Activated naive CD4-positive, alpha-beta T cell treated with anti-CD3 and anti-CD28 coated beads, Interleukin-2, amount 50 U/mL, for 72 hours (primary cell): ENCODE measurements around the gene STRADA. TPM values are rescaled to one million over a fixed set of nuclear protein-coding genes. Genes with fewer than 3 reads are reported as not detected.
A peak's percentile ranks its signal among the peaks of the same experiment; 100 is the strongest.

Experiments
- ATAC-seq, 2 donors: fragments of 150-1000 bp; cut with Tn5 transposase; 2 replicates each; pipeline ENCODE4 v1.10.0; 2021; ENCODE audit warnings: mild to moderate bottlenecking in 2 of 2, moderate library complexity in 2 of 2
- DNase-seq, 2 donors: peaks; one replicate each; pipeline ENCODE4 v3.0.0; 2021 to 2022; ENCODE audit warnings: low spot score in 2 of 2
- H3K27ac Mint-ChIP-seq, 2 donors: one replicate each; pipeline ENCODE4 v1.8.0; 2022; ENCODE audit warnings: mild to moderate bottlenecking in 2 of 2, mixed read lengths in 2 of 2
- H3K36me3 Mint-ChIP-seq, 2 donors: one replicate each; pipeline ENCODE4 v1.8.0; 2022; ENCODE audit warnings: mixed read lengths in 2 of 2
- H3K9me3 Mint-ChIP-seq, 2 donors: one replicate each; pipeline ENCODE4 v1.8.0; 2022; ENCODE audit warnings: mixed read lengths in 2 of 2
- total RNA-seq, 2 donors: library from RNA; stranded (reverse); gene quantifications; one replicate each; pipeline ENCODE4 v1.2.3, GENCODE V29; 2022

Gene STRADA
- total RNA-seq, 2 donors from 2014 or later, result 68.3 to 112 TPM

DNA sequence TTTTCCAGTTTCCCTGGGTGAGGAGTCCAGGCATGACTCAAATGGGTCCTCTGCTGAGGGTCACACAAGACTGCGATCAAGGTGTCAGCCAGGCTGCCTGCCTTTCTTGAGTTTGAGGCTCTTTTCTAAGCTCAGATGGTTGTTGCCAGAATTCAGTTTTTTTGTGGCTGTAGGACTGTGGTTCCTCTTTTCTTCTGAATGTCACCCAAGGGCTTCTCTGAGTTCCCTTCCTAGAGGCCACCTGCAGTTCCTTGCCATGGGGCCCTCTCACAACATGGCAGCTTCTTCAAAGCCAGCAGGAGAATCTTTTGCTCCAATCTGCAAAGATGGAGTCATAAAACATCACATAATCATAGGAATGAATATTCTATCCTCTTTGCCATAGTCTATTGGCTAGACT, 59.2 kb downstream of the STRADA start:
- DNase-seq (no peak), ATAC-seq (no peak)
- peaks cover 0 to 7% of the 10 kb centered on the region in 2 donors for H3K36me3 Mint-ChIP-seq

DNA sequence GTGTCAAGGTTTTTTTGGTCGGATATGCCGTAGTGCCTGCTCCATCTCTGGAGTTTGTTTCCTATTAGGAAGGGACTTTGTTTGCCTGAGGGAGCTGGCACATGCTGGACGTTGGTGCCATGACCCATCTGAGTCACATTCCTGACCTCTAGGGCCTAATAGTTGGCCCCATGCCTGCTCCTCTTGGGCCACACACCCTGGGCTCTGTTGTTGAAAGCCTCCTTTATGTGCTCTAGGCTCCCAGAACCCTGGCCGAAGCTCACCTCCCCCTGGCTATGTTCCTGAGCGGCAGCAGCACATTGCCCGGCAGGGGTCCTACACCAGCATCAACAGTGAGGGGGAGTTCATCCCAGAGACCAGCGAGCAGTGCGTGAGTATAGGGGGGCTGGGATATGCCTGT, 60.1 kb downstream of the STRADA start:
- Mint-ChIP-seq H3K9me3 (no peaks in the 10 kb centered on the region), H3K27ac (peak overlapping the region; percentile 30 to 77), H3K36me3 (peaks cover 0 to 7% of the 10 kb centered on the region in 2 donors)
- no peak for ATAC-seq
- DNase-seq, result no peak

More for the DNA sequence above, 59.2 kb downstream of the STRADA start:
- Mint-ChIP-seq H3K27ac (peak overlapping the region in 1 of 2 donors; percentile 38), H3K9me3 (no peaks in the 10 kb centered on the region)

DNA sequence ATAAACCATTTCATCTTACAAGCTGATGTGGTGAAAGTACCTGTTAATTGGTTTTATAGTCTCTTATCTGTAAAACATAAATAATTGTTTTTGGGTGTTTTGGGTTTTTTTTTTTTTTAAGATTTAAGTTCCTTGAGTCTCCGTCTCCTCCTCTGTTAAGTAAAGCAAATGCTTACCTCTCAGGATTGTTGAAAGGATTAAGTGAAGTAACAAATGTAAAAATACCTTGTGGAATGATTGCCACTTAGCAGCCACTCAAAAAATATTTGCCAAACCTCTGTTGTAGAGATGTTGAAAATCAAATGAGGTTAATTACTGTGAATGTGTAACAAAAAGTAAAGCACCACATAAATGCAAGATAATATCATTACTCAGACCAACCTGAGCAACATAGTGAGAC, 60.9 kb downstream of the STRADA start:
- H3K36me3 Mint-ChIP-seq, result peaks cover 0 to 7% of the 10 kb centered on the region in 2 donors
- DNase-seq (no peak), ATAC-seq (no peak)
- H3K27ac Mint-ChIP-seq, result peak overlapping the region; percentile 30 to 77
- no peaks in the 10 kb centered on the region for H3K9me3 Mint-ChIP-seq

DNA sequence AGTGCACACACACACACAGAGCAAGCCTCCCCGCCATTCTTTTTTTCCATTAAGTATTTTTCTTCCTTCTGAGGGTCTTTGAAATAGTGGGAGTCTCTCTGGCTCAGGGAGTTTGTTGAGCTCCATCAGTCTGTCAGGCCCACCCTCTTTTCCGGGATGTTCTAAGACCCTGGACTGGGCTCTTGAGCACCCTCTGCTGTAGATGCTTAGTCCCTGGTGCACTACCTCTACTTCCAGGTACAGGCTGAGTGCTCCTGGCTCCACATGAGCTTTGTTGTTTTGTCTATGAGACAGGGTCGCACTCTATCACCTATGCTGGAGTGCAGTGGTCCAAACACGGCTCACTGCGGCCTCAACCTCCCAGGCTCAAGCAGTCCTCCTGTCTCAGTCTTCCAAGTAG, 62.4 kb downstream of the STRADA start:
- no peaks in the 10 kb centered on the region for H3K9me3 Mint-ChIP-seq
- DNase-seq, result no peak
- peaks cover 0 to 7% of the 10 kb centered on the region in 2 donors for H3K36me3 Mint-ChIP-seq
- H3K27ac Mint-ChIP-seq, result peak overlapping the region; percentile 10 to 17
- ATAC-seq, result no peak

DNA sequence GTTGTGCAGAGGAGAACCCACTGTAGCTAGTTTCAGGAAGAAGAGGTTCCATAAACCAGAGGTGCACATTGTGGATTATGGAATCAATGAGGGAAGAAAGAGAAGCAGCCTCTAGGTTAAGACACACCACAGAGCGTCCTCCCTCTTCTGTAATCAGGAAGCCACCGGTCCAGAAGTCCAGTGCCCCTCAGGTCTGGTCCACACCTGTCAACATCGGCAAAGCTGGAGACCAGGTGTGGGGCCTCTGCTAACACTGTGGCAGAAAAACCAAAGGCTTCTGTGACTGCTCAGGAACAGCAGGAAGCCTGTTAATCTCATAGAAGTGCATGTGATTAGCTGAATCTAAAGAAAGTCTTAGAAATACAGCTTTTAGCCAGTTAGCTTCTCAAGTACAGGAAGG, 65.0 kb downstream of the STRADA start:
- DNase-seq, result no peak
- Mint-ChIP-seq H3K36me3 (no peaks in the 10 kb centered on the region), H3K9me3 (no peaks in the 10 kb centered on the region), H3K27ac (no peak overlapping the region)
- ATAC-seq, result no peak

DNA sequence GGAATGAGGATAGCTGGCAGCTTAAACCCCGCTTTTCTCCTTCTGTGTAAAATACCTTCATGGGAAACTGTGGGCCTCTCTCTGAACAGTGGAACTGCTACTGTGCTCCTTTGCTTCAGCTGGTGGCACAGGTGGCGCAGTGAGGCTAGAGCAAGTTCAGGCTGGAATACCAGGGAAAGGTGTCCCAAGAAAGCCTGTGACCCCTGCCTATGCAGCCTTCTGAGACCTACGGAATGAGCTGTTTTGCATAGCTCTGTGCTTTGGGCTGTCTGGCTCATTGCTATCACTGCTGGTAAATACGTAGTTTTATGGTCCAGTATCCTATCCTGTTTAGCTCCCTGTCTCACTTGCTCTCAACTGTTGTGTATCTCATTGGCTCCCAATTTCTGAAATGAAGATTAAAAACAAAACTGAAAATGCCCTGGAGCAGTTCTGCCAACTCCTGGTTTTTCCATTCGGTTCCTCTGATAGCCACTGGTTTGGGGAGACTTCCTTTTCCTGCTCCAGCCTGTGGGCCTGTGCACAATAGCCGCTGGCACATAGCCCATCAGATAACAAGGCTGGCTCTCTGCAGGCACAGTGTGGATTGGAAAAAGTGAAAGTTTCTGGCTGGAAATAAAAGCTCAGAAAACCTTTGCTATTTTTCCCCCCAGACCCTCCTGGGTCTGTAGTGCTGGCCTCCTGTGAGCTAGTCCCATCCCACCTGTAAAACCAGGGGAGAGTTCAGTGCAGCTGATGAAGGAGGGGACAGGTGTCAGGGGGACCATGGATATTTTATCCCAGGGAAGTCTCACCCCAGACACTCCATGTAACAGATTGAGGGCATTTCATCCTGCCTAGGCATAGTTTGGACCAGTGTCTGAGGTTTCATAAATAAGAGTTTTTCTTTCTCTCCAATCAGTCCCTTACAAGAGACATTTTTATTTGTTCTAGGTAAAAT, 65.7 kb downstream of the STRADA start:
- Mint-ChIP-seq H3K9me3 (no peaks in the 10 kb centered on the region), H3K27ac (peak overlapping the region in 1 of 2 donors; percentile 31), H3K36me3 (no peaks in the 10 kb centered on the region)
- ATAC-seq (no peak), DNase-seq (no peak)

DNA sequence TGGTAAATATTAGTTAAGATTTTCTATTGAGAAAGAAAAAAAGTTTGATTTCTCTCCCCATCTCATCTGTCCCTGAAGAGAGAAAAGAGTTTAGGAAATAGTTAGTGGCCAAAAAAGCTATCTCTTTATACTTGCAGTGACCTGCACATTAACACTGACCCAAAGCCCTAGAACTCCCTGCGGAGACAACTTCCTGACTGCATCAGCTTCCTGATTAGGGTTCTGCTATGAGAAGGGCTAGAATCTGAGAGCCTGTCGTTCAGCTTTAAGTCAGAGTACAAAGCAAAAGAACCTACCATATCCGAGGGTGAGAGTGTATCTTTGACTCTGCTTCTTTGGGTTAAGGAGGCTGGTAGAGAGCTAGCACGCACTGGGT, 66.4 kb downstream of the STRADA start:
- Mint-ChIP-seq H3K36me3 (no peaks in the 10 kb centered on the region), H3K27ac (peak overlapping the region in 1 of 2 donors; percentile 31)
- no peak for ATAC-seq

DNA sequence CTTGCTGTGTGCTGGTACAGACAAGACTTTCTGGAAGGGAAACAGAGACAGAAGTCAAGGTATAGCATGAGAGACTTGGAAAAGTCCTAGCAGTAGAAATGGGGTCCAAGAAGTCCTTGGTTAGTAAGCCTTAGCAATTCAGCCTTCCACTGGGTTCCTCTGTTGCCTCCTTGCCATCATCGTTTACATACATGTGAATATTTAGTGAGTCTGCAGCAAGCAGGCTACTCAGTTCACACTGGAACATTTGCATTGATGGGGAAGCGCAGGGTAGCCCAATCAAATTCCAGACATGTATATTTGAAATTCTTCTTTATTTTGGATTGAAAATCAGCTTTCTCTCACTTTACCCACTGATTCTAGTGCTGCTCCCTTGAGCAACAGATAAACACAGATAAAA, 68.7 kb downstream of the STRADA start:
- DNase-seq (no peak), ATAC-seq (no peak)
- H3K27ac Mint-ChIP-seq, result no peak overlapping the region
- no peaks in the 10 kb centered on the region for H3K9me3 Mint-ChIP-seq
- no peaks in the 10 kb centered on the region for H3K36me3 Mint-ChIP-seq

More for the DNA sequence above, 66.4 kb downstream of the STRADA start:
- no peak for DNase-seq
- no peaks in the 10 kb centered on the region for H3K9me3 Mint-ChIP-seq

DNA sequence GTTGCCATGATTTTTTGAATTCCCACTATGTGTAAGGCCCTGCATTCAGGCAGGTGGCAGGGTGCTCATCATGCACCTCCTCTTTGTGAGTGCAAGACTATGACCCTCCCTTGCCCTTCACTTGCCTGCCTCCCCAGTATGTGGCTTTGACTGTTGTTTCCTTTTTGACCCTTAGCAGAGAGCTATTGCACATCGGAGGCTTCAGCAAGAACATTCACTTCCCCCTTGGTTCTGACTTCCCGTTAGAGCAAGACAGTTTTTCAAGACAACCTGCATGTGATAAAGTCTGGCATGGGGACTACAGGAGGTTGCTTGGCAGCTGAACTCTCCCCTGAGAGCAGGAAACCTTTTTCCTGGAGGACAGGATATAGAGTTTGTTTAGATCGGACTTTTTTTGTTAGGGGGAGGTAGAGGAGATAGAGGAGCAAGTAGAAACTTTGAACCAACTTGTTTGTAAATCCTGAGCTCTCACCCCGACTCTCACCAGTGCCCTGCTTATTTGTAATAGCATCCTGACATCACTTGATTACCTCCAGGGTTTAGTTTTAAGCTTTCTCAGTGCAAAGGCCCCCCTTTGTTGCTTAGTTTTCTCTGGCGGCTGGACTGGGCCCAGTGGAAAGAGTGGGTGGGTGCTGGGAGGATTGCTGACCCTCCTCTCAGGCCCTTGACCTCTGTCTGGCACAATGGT, 75.9 kb downstream of the STRADA start:
- H3K36me3 Mint-ChIP-seq, result peaks cover 0 to 11% of the 10 kb centered on the region in 2 donors
- no peak for ATAC-seq
- no peaks in the 10 kb centered on the region for H3K9me3 Mint-ChIP-seq
- no peak for DNase-seq
- peak overlapping the region in 1 of 2 donors; percentile 76 for H3K27ac Mint-ChIP-seq

DNA sequence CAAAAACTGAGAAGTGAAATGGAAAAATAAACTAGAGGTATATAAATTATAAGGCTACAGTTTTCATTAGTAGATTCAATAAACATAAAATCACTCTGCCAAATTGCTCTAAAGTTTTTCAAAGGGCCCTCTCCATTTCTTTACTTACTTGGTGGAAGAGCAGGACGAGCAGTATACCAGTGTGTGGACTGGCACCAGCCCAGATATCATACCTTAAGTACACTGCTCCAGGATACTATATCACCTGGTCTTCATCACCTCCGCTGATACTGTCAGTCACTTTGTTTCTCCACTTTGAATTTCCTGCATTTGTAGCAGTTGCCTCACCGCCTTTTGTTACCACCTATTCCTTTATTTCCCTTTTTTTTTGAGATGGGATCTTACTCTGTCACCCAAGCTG, 81.7 kb downstream of the STRADA start:
- peaks cover 0 to 12% of the 10 kb centered on the region in 2 donors for H3K36me3 Mint-ChIP-seq
- H3K27ac Mint-ChIP-seq, result no peak overlapping the region
- DNase-seq, result no peak
- no peaks in the 10 kb centered on the region for H3K9me3 Mint-ChIP-seq
- ATAC-seq, result no peak

DNA sequence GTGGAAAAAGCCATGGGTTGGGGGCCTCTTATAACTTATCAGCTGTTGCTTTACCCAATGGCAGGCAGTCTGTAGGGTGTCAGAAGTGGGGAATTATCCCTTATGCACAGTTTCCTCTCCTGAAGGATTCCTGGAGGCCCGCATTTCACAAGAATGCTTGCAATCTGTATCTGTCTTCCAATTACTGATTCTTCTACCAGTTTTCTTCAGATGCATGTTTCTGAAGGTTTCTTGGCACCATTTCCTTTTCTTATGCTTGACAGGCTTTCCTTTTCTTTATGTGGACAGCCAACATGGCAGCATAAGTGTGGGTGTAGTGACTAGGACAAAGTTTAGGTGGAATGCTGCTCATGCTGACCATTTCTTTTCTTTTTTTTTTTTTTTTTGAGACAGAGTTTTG, 83.2 kb downstream of the STRADA start:
- Mint-ChIP-seq H3K36me3 (peaks cover 0 to 7% of the 10 kb centered on the region in 2 donors), H3K27ac (no peak overlapping the region), H3K9me3 (no peaks in the 10 kb centered on the region)
- DNase-seq, result no peak
- no peak for ATAC-seq

DNA sequence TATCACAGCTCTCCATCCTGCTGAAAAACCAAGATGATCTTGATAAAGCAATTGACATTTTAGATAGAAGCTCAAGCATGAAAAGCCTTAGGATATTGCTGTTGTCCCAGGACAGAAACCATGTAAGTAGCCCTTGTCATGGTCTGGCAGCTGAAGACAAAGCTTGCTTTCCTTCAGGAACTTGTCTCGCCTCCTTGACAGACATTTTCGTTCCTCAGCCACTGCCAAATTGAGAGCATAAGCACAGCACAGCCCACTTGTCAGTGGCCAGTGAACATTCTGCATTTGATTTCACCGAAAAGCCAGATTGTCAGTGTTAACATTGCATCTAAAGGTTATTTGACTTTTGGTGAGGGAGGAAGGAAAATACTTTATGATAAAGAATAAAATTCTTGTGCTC, 83.8 kb downstream of the STRADA start:
- Mint-ChIP-seq H3K27ac (no peak overlapping the region), H3K9me3 (no peaks in the 10 kb centered on the region), H3K36me3 (peaks cover 0 to 7% of the 10 kb centered on the region in 2 donors)
- ATAC-seq, result no peak
- no peak for DNase-seq

DNA sequence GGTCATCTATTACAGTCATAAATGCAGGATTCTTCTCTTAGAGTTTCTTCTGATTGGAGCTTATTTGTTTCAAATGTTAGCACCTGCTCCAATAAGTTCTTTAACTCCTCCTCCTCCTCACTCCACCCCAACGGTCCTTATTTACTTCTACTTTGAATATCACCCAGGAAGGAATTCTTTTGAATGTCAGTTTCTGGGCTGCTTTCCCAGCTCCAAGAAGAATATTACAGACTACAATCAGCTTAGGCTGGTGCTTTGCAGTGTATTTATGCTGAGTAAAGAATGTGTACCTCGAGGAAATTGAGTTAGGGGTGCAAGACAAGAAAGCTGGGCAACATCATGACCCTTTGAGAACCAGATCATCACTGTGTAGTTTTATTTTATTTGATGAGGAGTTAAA, 88.5 kb downstream of the STRADA start:
- DNase-seq, result no peak
- ATAC-seq, result no peak
- Mint-ChIP-seq H3K27ac (no peak overlapping the region), H3K36me3 (peaks cover 0 to 9% of the 10 kb centered on the region in 2 donors), H3K9me3 (no peaks in the 10 kb centered on the region)

Other genes starting within 250 kb of the STRADA start
- gene KCNH6, start 218.4 kb downstream of the STRADA start, total RNA-seq, result under 1 TPM in 1 of 2 donors, not detected in 1; 0.08 TPM
- 100 to 1,000 TPM; 111 to 123 TPM for gene DCAF7, start 191.3 kb downstream of the STRADA start, total RNA-seq
- gene TACO1, start 140.9 kb downstream of the STRADA start, total RNA-seq, result 10 to 100 TPM; 10.1 to 27.3 TPM
- 10 to 100 TPM; 28.3 to 54.2 TPM for gene MAP3K3, start 119.4 kb downstream of the STRADA start, total RNA-seq
- gene LIMD2, start 41.7 kb downstream of the STRADA start, total RNA-seq, result 100 to 1,000 TPM in 1 of 2 donors, 10 to 100 TPM in 1; 76.7 to 166 TPM
- gene CCDC47, start 31.8 kb upstream of the STRADA start, total RNA-seq, result 10 to 100 TPM; 53.8 to 75.7 TPM
- gene DDX42, start 32.4 kb upstream of the STRADA start, total RNA-seq, result 100 to 1,000 TPM; 126 to 130 TPM
- 100 to 1,000 TPM; 129 to 137 TPM for gene PSMC5, start 85.6 kb upstream of the STRADA start, total RNA-seq
- 10 to 100 TPM; 47.0 to 55.8 TPM for gene FTSJ3, start 85.9 kb upstream of the STRADA start, total RNA-seq
- 100 to 1,000 TPM in 1 of 2 donors, 10 to 100 TPM in 1; 90.3 to 113 TPM for gene SMARCD2, start 100.9 kb upstream of the STRADA start, total RNA-seq
- 1 to 10 TPM; 2.2 to 2.4 TPM for gene CSH2, start 131.9 kb upstream of the STRADA start, total RNA-seq
- not detected for gene GH2, start 140.1 kb upstream of the STRADA start, total RNA-seq
- 1 to 10 TPM; 8.3 to 8.9 TPM for gene CSH1, start 154.8 kb upstream of the STRADA start, total RNA-seq
- under 1 TPM in 1 of 2 donors, not detected in 1; 0.31 TPM for gene CSHL1, start 169.5 kb upstream of the STRADA start, total RNA-seq
- 1 to 10 TPM in 1 of 2 donors, not detected in 1; 1.0 TPM for gene GH1, start 177.0 kb upstream of the STRADA start, total RNA-seq
- 10 to 100 TPM; 28.7 to 52.6 TPM for gene CD79B, start 190.5 kb upstream of the STRADA start, total RNA-seq
- under 1 TPM in 1 of 2 donors, not detected in 1; 0.10 TPM for gene SCN4A, start 231.1 kb upstream of the STRADA start, total RNA-seq